ENCODE data around the gene SCN3A.

SCN3A gene

DNA sequence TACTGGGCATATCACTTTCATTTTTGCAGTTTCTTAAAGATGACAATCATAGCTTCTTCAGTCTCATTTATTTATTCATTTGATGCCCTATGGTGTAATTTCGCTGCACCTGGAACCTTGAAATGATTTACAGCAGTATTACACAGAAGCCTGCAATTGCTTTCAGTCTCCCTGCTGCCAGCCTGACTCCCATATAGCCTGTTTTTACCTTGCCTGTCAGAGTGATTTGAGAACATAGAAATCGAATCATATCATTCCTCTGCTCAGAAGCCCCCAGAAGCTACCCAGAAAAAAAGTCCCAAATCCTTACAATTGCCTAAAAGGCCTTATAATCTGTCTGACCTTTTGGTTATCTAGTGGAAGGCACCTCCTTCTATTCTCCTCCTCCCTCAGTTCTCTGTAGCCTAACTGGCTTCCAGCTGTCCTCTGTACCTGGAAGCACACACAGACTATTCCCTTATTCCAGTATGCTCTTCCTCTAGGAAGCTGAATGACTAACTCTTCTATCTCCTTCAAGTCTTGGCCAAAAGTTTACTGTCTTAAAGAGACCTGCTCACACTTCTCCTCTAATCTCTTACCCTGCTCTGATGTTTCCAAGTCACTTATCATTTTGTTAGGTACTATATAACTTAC lies 12.6 kb downstream of the SCN3A start:
- no peak for DNase-seq (ENCODE audit: low spot score)

DNA sequence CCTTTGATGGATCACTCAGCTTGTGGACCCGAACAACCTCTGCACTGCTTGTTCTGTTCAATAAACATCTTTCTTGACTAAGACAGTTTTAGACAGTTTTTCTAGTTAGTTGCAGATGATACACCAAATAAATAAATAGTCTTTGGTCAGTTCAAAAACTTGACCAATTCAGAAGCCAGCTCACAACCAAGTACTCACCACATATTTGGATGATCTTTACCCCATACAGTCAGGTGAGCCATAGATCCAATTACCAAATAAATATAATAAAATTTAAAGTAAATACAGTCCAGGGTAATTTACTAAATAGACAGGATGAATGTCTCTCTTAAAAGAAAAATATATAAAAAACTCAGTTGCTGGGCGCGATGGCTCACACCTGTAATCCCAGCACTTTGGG lies 18.2 kb downstream of the SCN3A start:
- DNase-seq (ENCODE audit: low spot score), result no peak

DNA sequence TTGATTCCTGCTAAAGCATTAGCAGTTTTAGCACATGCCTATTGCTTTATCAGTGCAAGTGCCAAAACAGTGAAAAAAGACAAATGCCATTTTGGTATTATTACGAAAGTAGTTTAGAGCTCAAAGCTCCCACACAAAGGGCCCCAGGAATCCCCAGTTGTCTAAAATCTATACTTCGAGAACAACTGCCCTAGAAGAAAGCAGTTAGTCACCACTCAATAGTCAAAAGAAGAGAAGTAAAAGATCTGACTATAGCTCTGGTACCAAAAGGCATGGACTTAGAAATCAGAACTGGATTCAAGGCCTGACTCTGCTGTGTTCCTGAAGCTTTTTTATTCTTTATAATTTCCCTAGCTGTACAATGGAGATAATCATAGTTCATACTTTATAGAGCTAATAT lies 21.8 kb downstream of the SCN3A start:
- DNase-seq (ENCODE audit: low spot score), result no peak

DNA sequence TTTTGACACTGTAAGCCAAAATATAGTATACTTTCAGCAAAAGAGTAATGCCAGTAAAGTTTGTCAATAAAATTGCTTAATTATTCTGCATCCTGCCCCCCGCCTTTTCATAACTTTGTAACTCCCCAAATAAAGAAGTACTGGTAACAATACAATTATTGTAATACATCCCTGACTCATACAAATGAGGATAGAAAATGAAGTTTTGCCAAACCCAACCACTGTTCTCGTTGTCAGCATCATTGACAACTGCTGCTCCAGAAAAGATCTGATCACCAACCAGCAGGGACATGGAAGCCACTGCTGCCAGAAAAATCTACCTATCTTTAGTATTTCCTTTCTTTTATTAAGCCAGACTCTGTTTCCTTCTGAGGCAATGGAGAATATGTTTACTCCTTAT lies 27.1 kb downstream of the SCN3A start:
- DNase-seq (ENCODE audit: low spot score), result no peak

DNA sequence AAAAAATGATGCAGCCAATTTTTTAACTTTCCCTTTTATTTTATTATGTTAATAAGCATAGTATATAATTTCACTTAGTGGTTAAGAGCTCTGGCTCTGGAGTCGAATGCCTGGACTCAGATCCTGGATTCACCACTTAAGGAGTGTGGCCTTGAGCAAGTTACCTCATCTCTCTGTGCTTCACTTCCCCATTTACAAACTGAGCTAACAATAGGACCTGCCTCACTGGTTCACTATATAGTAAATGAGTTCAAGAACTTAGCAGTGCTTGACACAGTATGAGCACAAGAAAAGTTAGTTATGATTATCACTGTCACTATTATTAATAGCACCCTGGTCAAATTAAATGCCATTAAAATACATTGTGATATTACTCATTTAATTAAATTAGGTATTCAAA lies 30.6 kb downstream of the SCN3A start:
- no peak for DNase-seq (ENCODE audit: low spot score)

DNA sequence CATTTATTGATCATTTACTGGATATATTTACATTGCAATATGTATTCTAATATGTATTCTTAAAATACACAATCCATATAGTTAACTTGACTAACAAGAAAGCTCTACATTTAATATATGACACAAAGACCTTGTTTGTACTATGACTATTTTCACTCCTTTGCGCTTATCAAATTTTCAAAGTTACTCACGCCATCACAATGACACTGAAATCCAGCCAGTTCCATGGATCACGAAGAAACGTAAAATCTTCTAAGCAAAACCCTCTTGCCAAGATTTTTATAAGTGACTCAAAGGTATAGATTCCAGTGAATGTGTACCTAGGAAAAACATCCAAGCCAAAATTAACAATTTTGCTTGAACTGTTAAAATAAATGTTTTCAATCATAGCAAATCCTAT lies 39.6 kb downstream of the SCN3A start:
- DNase-seq (ENCODE audit: low spot score), result no peak

DNA sequence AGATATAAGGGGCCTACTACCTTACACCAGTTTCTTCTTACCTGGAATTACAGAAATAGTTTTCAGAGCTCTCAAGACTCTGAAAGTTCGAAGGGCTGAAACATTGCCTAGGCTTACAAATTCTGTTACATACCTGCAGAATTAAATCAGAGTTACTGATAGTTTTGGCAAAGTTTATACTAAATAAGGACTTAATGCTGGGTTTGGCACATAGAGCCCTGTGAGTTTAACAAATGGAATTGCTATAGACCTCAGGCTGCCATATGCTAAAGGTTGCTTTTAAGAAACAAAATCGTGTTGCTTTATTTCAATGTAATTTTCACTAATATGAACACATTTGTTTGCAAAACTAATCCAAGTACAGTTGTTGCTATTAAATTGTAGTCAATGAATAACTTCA lies 40.1 kb downstream of the SCN3A start:
- DNase-seq (ENCODE audit: low spot score), result no peak

DNA sequence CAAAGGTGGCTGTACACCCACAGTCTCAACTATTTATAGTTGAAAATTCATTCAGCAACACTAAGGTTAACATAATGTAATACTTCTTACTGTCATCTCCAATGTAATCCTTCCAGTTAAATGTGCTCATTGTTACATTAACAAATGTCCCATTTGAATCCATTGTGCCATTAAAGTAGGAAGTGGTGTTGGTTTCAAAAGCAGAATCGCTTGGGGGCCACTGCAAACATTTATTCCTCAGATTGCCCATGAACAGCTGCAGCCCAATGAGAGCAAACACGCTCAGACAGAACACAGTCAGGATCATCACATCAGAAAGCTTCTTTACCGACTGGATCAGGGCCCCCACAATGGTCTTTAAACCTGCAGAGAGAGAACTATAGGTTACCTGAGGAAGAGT lies 41.4 kb downstream of the SCN3A start:
- DNase-seq (ENCODE audit: low spot score), result no peak

DNA sequence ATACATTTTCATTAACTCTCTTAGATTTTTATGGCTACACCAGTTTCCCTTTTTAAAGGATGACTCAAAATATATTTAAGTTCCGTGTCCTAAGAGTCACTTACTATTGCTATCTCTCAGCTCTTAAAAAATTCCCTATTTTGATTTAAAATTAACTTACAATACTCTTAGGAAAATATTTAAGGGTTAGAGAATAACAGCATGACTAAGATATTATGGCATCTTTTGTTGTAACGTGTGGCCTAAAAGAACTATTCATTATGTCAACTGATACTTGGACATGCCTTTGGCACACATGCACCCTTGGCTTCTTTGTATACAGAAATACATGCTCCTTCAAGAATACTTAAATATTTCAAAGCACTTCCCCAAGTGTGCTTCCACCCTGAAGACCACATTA lies 42.3 kb downstream of the SCN3A start:
- no peak for DNase-seq (ENCODE audit: low spot score)

DNA sequence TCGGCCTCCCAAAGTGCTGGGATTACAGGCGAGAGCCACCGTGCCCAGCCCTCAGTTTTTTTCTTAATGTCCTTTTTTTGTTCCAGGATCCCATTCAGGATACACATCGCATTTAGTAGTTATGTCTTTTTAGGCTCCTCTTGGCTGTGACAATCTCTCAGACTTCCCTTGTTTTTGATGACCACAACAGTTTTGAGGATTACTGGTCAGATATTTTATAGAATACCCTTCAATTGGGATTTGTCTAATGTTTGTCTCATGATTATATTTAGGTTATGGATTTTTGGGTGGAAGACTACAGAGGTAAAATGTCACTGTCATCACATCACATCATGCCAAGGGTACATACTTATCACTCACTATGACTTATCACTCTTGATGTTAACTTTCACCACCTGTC lies 46.7 kb downstream of the SCN3A start:
- no peak for DNase-seq (ENCODE audit: low spot score)

DNA sequence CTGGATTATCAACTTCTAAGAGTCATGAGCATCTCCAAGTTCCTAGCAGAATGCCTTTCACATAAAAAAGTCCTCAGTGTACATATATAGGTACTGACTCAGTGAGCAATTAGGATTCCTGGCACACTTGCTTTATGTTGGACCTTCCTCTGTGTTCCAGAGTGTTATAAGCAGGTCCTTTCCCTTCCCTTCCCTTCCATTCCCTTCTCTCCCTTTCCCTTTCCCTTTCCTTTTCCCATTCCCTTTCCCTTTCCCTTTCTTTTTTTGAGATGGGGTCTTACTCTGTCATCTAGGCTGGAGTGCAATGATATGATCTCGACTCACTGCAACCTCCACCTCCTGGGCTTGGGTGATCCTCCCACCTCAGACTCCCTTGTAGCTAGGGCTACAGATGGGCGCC lies 48.7 kb downstream of the SCN3A start:
- no peak for DNase-seq (ENCODE audit: low spot score)

DNA sequence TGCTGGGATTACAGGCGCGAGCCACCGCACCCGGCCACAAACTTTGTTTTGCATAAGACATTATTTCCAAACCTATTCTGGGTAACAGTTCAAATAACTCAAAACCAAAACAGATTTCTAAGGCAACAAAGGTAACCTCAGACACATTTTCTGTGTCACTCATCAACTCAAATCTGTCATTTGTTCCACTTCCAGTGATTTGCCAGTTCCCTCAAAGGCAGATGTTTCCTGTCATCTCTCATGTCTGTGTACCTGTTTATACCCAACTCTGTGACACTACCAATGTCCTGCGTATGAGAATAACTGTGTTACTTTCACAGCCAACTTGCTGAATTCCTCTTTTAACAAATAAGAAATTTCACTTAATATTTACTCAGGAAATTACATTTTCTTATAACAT lies 54.4 kb downstream of the SCN3A start:
- DNase-seq (ENCODE audit: low spot score), result no peak

DNA sequence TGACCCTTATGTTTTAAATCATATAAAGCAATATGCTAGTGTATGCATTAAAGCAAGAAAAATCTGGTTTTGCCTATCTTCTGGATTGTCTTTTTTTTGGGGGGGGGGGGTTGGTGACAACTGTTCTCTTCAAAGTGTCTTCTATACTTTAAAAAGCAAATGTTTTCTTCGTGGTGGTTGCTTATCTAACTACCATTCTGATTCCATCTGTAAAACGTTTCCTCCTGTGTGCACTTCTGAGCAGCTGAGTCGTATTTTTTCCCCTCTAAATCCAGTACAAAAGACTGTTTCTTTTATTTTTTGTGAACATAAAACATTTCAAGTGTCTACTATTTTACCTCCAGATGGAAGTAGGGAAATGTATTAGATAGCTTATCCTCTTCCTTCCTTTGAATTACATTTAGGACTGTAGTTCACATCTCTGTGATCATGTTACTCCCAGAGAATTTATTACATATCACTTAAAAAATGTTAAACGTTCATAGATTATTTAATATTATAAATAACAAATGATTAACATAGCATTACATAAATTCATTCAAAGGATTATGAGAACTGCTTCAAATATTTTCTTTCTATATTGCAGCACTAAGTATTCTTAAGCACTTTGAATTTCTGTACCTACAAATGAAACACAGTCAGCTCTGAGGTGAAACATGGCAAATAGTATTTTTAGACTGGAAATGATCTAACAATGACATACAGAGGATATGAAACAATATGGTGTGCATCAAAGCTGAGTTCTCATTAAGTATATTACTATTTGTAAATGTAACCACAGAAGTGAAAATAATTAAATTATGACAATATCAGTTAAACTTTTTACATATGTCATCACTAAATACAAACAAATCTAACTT lies 56.4 kb downstream of the SCN3A start:
- no peak for DNase-seq (ENCODE audit: low spot score)

DNA sequence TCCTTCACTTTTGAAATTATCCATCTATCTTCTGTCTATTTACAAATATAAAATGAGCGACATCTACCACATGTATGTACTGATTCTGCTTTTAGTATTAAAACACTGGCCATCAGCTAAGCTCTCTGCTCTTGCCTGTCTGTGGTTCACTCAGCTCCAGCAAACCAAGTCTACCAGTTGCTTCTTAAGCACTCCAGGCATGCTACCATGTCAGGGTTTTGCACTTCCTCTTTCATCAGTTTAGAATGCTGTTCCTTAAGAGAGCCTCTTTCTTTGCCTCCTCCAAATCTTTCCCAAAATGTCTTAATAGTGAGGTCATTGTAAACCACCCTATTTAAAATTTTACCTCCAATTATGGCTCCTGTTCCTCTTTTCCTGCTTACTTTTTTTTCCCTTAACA lies 59.5 kb downstream of the SCN3A start:
- DNase-seq (ENCODE audit: low spot score), result no peak

DNA sequence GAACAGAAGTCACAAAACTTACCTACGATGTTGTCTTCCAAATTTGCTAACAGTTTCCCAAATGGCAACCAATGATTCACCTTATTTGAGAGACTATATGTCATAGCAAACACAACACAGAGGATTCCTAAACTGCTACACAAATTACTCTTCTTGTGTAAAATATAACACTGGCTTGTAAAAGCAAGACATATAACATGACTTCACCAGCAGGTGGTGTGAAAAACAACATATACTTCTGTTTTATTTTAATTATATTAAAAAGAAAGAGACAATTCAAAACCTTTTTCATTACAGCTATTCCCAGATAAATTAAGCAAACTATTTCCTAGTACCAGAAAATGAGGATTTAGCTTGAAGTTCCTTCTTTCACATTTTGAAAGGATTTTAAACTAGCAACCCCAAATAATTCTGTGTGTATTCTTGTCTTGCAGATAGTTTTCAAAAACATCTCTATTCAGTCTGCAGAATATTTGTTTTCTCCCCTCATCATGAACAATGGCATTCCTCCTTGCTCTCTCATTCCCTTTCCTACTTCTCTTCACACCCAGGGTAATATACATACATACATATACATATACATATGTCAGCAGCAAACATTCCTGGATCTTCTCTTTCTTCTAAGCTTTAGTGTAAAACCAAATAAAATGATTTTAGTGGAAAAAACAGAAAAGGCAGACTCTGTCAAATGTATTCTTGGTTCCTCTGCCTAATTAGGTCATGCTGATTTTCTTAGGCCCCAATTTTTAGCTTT lies 62.1 kb downstream of the SCN3A start:
- DNase-seq (ENCODE audit: low spot score), result no peak

DNA sequence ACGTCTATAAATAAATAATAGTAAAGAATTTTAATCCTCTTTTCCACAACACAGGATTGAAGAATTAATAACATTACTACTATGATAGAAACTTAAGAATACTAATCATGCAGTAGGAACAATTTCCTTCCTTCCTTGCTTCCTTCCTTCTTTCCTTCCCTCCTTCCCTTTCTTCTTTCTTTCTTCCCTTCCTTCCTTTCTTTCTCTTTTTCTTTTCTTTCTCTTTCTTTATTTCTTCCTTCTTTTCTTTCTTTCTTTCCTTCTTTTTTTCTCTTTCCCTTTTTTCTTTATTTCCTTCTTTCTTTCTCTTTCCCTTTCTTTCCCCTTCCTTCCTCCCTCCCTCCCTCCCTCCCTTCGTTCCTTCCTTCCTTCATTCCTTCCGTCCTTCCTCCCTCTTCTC lies 77.6 kb downstream of the SCN3A start:
- DNase-seq (ENCODE audit: low spot score), result no peak

DNA sequence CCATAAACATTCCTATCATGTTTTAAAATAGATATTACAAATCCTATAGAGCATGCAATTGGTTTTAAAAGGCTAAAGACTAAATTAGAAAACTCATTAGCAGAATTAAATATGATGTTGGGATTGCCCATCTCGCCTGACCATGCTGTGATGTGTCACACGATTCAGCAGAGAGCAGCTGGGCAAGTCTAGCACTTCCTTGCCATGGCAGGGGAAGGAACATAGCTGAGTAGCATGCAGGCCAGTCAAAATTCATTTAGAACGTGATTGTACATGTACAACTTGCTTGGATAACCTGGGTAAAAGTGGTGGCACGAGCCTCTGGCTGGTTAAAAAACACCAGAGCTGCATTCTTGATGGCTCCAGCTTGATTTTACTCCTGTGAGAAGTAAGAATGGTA lies 81.3 kb downstream of the SCN3A start:
- no peak for DNase-seq (ENCODE audit: low spot score)

DNA sequence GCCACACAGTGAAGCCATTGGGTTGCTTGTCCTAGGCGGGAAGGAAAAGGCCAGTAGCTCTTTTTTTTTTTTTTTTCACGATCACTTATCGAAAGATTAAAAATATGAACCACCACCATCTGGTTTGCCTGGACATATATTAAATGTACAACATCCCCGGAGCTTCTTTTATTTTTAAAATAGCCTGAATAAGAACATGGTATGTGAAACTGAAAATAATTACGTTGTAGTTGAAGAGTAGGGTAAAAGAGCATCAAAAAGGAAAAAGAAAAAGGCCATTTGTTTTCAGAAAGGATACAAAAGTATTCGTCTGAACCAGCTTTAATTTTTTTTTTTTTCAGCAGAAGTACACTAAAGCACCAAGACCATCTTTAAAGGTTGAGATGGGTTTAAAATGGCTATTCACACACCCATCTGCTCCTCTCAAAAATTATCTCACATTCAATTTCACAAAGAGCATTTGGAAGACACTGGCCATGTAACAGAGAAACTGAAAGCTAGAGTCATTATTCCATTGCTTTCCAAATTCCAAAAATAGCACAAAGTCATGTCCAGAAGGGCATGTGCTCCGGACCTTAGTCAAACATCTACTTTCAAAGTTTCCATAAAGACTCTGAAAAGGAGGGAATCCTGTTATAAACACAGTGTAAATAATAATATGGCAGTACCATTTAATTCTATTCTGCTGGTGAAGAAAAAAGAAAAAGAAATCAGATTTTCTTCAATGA lies 82.9 kb downstream of the SCN3A start:
- no peak for DNase-seq (ENCODE audit: low spot score)

DNA sequence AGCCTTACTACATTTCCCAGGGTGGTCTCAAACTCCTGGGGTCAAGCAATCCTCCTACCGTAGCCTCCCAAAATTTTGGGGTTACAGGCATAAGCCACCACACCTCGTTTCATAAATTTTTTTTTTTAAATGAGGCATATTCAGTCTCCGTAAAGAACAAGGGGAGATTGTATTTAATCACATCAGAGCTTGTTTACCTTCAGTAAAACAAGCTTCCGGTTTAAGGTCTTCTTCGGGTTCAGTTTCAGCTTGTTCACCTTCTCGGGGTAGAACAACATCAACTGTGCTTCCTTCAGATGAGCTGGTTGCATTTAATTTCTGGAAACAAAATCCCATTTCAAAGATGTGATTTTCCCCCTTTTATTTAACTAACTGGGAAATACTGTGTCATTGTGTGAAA lies 88.6 kb downstream of the SCN3A start:
- no peak for DNase-seq (ENCODE audit: low spot score)

DNA sequence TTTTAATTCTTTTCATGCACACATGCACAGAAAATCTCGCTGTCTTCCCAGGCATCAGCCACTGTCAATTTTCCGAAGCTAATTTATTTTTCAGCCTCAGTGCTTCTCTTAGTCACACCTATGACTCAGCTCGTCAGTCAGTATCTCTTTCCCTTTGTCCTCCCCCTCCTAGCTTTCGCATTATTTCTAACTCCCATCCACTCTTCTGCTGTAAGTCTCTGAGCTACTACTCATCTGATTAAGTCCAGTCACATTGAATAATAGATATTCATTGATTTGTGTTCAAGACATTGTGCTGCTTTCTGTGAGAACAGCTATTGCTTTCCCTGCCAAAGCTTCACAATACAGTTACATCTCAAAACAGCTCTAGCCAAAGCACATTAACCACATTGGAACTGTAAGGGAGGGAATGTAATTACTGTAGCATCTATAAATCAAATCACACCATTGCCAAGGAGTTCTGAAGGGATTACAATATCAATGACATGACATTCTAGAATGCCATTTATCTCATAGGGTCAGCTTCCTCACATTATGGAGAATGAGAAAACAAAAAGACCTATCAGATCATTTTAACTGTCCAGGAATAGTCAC lies 89.4 kb downstream of the SCN3A start:
- DNase-seq (ENCODE audit: low spot score), result no peak

DNA sequence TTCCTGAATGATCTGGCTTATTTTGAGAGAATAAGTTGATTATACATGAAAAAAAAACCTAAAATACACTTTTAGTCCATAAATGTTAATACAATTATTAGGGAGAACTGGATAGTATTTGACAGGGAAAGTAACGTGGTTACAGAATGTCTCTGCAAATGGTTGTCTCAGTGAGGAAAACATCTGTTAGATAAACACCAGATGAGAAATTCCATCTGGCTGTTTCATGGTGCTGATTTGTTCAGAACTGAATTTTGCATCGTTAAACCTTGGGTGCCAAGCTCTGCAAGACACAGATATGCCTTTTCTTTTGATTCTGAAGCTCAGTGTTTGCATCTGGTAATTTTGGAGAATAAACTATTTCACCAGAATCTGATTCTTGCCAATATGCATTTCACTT lies 90.4 kb downstream of the SCN3A start:
- DNase-seq (ENCODE audit: low spot score), result no peak

DNA sequence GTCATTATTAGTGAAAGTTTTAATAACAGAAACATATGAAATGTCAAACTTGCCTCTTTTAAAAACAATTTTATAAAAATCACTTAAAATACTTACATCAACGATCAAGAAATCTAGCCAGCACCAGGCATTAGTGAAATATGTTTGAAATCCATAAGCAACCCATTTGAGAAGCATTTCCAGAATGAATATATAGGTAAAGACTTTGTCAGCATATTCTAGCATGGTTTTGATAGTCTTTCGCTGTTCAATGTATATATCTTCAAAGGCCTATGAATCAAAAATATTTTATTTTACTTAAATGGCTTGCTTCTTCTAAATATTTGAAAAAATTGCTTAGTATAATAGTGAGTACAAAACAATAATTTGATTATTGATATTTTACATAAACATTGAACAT lies 91.1 kb downstream of the SCN3A start:
- no peak for DNase-seq (ENCODE audit: low spot score)
